HEK293 (cell line): Measurements from ENCODE around the gene GALNTL6.

ENCODE experiments used
- CTCF ChIP-seq: fragments of 450-650 bp; formaldehyde crosslinking; IDR thresholded peaks from 2 replicates; pipeline ENCODE4 v1.5.1; 2016; ENCODE audit warnings: missing biosample characterization, missing genetic modification characterization
- KLF17 ChIP-seq: fragments of 450-650 bp; formaldehyde crosslinking; IDR thresholded peaks from 2 replicates; pipeline ENCODE4 v1.5.1; 2016; ENCODE audit warnings: missing biosample characterization, missing genetic modification characterization
- TCF7L2 ChIP-seq: IDR thresholded peaks from 2 replicates; pipeline ENCODE4 v1.6.1; 2011; ENCODE audit warnings: low read depth, mild to moderate bottlenecking, inconsistent platforms, low read length, moderate library complexity, borderline replicate concordance
- ZNF121 ChIP-seq: fragments of 450-650 bp; formaldehyde crosslinking; IDR thresholded peaks from 2 replicates; pipeline ENCODE4 v1.5.1; 2016; ENCODE audit warnings: missing biosample characterization, missing genetic modification characterization
- ZNF24 ChIP-seq: fragments of 450-650 bp; formaldehyde crosslinking; IDR thresholded peaks from 2 replicates; pipeline ENCODE4 v1.5.1; 2016; ENCODE audit warnings: missing biosample characterization, missing genetic modification characterization
- ZSCAN18 ChIP-seq: fragments of 450-650 bp; formaldehyde crosslinking; IDR thresholded peaks from 2 replicates; pipeline ENCODE4 v1.5.1; 2016; ENCODE audit warnings: missing biosample characterization, missing genetic modification characterization

GRCh38 chr4:173012608-173013007 is 1199.4 kb downstream of the GALNTL6 start:
- TF ChIP-seq TCF7L2 (no peak), ZSCAN18 (tag by site-specific recombination) (no peak), CTCF (no peak), ZNF121 (tag by site-specific recombination) (no peak), KLF17 (no peak), ZNF24 (tag by site-specific recombination) (no peak)
